Thoracic aorta (tissue), 2 donors: ENCODE measurements around the gene SPP2. TPM values are rescaled to one million over a fixed set of nuclear protein-coding genes. Genes with fewer than 3 reads are reported as not detected.

Experiments used
- ATAC-seq: fragments of 150-250 bp; one replicate; pipeline ENCODE4 v1.8.0; 2017; ENCODE audit warnings: low read depth; ENCODE audit not compliant: insufficient number of reproducible peaks, low FRiP score
- DNase-seq: peaks from one replicate; pipeline ENCODE4 v3.0.0-alpha.2; 2020; ENCODE audit warnings: low spot score
- H3K27ac ChIP-seq, 2 donors: fragments of 200-600 bp; sonication (generic); 1 replicate in 1 of 2; 2 replicates in 1 of 2; pipeline ENCODE4 v1.5.1; 2016; ENCODE audit warnings: mild to moderate bottlenecking in 2 of 2, moderate library complexity in 2 of 2
- H3K27me3 ChIP-seq: fragments of 200-600 bp; sonication (generic); replicated peaks from 2 replicates; pipeline ENCODE4 v1.6.0; 2016; ENCODE audit warnings: mild to moderate bottlenecking; ENCODE audit not compliant: insufficient read depth
- H3K36me3 ChIP-seq: fragments of 200-600 bp; sonication (generic); one replicate; pipeline ENCODE4 v1.5.1; 2016
- H3K4me1 ChIP-seq, 2 donors: fragments of 200-600 bp; sonication (generic); 1 replicate in 1 of 2; 2 replicates in 1 of 2; pipeline versions ENCODE4 v1.5.1 to v1.6.0; 2016; ENCODE audit warnings: low read depth in 2 of 2, mild to moderate bottlenecking in 1 of 2; ENCODE audit not compliant: control insufficient read depth in 1 of 2
- H3K4me3 ChIP-seq: fragments of 200-600 bp; sonication (generic); 2 replicates; pipeline ENCODE4 v1.5.1; 2016; ENCODE audit warnings: mild to moderate bottlenecking
- H3K9me3 ChIP-seq: fragments of 200-600 bp; sonication (generic); 2 replicates; pipeline ENCODE4 v1.5.1; 2016
- total RNA-seq, 2 donors: library from RNA; depleted of rRNA; stranded (reverse); fragments of >200 nt; gene quantifications; one replicate each; pipeline versions ENCODE4 v1.1.0 to v1.2.3, GENCODE V29; 2016
- TF ChIP-seq, protein P1 (sequence below): fragments of 200-600 bp; sonication (generic); IDR thresholded peaks from one replicate; pipeline ENCODE4 v1.5.1; 2019; ENCODE audit warnings: antibody characterized with exemption

SPP2 gene
- total RNA-seq, 2 donors from 2014 or later: not detected

DNA sequence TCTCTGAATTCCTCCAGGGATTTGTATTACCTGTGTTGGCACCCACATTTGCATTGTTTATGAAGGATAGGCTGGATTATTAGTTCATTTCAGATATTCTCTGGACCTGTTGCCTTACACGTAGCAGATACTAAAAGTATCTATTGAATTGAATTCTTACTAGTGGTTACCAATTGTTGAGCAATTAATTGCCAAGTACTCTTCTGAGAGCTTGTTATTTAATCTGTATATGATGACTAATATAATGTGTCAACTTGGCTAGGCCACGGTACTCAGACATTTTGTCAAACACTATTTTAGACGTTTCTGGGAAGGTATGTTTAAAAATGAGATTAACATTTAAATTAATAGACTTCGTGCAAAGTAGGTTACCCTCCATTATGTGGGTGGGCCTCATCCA is 2.5 kb upstream of the SPP2 start:
- no peak overlapping the region for H3K4me3 ChIP-seq
- TF ChIP-seq, protein P1, sequence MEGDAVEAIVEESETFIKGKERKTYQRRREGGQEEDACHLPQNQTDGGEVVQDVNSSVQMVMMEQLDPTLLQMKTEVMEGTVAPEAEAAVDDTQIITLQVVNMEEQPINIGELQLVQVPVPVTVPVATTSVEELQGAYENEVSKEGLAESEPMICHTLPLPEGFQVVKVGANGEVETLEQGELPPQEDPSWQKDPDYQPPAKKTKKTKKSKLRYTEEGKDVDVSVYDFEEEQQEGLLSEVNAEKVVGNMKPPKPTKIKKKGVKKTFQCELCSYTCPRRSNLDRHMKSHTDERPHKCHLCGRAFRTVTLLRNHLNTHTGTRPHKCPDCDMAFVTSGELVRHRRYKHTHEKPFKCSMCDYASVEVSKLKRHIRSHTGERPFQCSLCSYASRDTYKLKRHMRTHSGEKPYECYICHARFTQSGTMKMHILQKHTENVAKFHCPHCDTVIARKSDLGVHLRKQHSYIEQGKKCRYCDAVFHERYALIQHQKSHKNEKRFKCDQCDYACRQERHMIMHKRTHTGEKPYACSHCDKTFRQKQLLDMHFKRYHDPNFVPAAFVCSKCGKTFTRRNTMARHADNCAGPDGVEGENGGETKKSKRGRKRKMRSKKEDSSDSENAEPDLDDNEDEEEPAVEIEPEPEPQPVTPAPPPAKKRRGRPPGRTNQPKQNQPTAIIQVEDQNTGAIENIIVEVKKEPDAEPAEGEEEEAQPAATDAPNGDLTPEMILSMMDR: no peak

DNA sequence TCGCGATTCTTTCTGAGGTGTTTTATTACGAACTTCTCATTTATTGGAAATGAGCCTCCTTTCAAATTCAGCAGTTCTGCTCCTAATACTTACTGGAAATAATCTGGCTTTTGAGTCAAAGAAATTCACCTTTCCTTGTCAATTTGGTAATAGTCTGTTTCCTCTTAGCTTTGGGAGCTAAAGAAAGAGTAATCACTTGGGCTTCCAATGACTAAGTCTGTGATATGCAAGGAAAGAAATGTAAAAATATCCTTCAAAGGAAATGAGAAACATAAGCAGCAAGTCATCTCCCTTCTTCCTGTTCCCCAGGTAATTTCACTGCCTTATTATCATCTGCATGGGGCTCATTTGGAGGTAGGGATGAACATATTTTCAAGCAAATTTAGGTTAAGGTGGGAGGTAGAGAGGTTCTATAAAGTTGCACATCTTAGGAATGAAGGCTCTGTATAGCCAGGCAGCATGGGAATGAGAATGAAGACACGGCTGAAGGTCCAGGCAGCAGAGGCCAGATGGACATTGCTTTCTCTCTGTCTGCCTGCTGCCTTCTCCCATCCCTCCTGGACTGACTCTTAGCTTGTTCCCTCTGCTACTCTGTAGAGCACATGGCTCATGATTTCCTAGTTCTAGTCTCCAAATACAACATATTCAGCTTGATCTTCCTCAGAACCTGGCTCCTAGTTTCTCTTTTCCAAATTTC is 1.0 kb downstream of the SPP2 start:
- no peak for DNase-seq
- Histone ChIP-seq H3K27ac (no peak overlapping the region), H3K9me3 (no peaks in the 10 kb centered on the region), H3K4me3 (no peak overlapping the region), H3K27me3 (no peaks in the 10 kb centered on the region), H3K4me1 (no peaks in the 10 kb centered on the region), H3K36me3 (no peaks in the 10 kb centered on the region)
- no peak for ATAC-seq
- TF ChIP-seq, protein P1: no peak

More for the DNA sequence above, 2.5 kb upstream of the SPP2 start:
- Histone ChIP-seq H3K9me3 (no peaks in the 10 kb centered on the region), H3K36me3 (no peaks in the 10 kb centered on the region), H3K4me1 (no peaks in the 10 kb centered on the region), H3K27me3 (no peaks in the 10 kb centered on the region), H3K27ac (no peak overlapping the region)
- DNase-seq (no peak), ATAC-seq (no peak)

DNA sequence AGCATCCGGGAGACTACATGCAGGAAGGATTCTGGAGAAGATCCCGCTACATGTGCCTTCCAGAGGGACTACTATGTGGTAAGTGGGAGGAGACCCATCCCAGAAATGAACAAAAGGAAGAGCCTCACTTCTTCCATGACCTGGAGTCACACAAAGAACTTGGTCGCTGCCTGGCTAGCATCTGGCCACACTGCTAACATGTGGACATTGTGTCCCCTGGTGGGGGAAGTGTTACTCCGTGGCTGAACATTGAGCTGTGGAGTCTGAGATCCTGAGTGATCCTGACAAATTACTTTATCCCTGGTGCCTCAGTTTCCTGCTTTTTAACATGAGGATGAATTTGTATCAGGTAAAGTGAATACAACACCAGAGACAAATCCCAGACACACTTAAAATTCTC is 8.4 kb downstream of the SPP2 start:
- Histone ChIP-seq H3K27ac (no peak overlapping the region), H3K27me3 (no peaks in the 10 kb centered on the region), H3K4me3 (no peak overlapping the region), H3K36me3 (no peaks in the 10 kb centered on the region), H3K9me3 (no peaks in the 10 kb centered on the region), H3K4me1 (no peaks in the 10 kb centered on the region)
- TF ChIP-seq, protein P1: no peak
- ATAC-seq (no peak), DNase-seq (no peak)

DNA sequence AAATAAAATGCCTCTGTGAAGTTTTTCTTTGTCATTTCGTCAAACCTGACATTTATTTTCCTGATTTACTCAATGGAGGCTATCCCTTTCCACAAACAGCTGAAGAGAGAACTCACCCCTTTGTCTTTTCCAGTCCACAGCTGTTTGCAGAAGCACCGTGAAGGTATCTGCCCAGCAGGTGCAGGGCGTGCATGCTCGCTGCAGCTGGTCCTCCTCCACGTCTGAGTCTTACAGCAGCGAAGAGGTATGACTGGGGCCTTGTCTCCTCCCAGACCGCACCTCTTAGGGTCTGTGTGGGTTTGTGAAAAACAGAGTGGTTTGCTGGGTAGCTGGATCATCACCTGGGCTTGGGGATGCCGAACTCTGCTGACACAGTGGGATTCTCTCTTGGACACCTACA is 9.7 kb downstream of the SPP2 start:
- TF ChIP-seq, protein P1: no peak
- no peak for DNase-seq
- Histone ChIP-seq H3K36me3 (no peaks in the 10 kb centered on the region), H3K9me3 (no peaks in the 10 kb centered on the region), H3K4me3 (no peak overlapping the region), H3K4me1 (no peaks in the 10 kb centered on the region), H3K27me3 (no peaks in the 10 kb centered on the region), H3K27ac (no peak overlapping the region)
- no peak for ATAC-seq

DNA sequence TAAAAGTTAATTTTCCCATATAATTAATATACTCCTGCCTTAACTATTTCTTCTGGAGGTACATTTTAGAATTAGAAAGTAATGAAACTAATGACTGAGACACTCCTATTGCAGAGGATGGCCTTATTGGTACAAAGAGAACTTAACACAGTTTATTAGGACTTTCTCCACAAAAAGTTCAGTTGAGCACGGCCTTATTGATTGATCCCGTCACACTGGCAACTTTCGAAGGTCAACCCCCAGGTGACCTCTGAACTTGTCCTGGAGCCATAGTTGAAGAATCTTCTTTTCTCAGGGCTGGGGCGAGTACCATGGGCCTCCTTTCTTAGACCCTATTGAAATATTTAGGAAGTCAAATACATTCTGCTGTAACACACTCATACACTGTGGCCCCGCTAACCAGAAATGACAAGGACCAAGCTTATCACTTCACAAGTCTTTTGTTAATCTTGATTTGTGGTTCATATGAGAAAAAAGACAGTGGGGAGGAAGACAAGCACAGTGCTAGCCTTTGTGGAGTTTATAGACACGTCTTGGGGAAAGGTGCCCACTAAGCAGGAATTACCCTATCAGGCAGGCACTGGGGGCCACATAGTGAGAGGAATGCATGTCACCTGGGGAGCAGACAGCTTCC is 11.2 kb downstream of the SPP2 start:
- no peak for ATAC-seq
- Histone ChIP-seq H3K27me3 (no peaks in the 10 kb centered on the region), H3K36me3 (no peaks in the 10 kb centered on the region), H3K27ac (no peak overlapping the region), H3K4me3 (no peak overlapping the region), H3K4me1 (no peaks in the 10 kb centered on the region), H3K9me3 (no peaks in the 10 kb centered on the region)
- TF ChIP-seq, protein P1: no peak
- no peak for DNase-seq
